CD4-positive, alpha-beta T cell treated with Interleukin-2 at 100 ng/mL for 4 hours (primary cell): ENCODE measurements around the gene CRISP1.
"Not testable (repeated sequence)": the region's sequence is repeated elsewhere in the genome, so short reads cannot be mapped to it uniquely, and the experiment has no call there.

Experiments used
- DNase-seq: peaks from one replicate; pipeline ENCODE4 v3.0.0-alpha.2; 2020; ENCODE audit warnings: low spot score

Gene CRISP1

DNA sequence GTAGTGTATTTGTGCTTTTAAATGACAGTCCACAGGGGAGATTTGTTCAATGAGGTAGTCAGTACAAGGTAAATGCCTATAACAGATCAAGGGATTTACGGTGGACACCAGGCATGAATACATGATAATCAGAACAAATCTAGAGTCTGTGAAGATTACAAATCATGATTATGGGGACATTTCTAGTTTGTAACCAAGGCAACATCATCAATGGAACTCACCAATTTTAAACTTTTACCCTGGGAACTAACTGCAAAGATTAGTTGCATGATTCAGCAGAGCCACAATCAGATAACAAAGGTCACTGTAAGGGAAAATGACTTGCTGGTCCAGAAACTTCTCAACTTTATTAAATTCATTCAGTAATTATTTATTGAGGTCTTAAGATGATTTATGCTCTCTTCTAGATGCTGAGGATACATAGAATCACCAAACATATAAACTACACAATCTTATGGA, at the start of gene CRISP1:
TSS of gene CRISP1 (minus strand) at position 51 of the 459 bp plus-strand sequence. CDS start 9,135 bp downstream, outside the sequence.
- no peak for DNase-seq

DNA sequence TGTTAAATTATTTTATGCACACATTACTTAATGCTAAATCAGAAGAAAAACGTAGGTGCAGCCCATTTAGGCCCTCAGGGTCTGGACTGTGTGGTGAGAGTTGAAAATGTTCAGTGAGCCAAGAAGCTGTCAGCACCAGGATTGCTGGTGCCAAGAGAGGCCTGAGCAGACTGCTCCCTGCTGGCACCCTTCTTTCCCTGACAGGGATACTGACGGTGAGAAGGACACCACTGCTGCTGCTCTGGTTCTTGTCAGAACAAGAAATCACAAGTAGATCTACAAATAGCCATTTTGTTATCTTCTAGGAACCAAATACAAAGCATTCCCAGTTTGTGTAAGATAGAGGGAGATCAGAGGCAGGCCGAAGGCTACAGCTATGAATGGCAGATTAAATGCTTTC, 48.7 kb upstream of the CRISP1 start:
- DNase-seq: no peak

DNA sequence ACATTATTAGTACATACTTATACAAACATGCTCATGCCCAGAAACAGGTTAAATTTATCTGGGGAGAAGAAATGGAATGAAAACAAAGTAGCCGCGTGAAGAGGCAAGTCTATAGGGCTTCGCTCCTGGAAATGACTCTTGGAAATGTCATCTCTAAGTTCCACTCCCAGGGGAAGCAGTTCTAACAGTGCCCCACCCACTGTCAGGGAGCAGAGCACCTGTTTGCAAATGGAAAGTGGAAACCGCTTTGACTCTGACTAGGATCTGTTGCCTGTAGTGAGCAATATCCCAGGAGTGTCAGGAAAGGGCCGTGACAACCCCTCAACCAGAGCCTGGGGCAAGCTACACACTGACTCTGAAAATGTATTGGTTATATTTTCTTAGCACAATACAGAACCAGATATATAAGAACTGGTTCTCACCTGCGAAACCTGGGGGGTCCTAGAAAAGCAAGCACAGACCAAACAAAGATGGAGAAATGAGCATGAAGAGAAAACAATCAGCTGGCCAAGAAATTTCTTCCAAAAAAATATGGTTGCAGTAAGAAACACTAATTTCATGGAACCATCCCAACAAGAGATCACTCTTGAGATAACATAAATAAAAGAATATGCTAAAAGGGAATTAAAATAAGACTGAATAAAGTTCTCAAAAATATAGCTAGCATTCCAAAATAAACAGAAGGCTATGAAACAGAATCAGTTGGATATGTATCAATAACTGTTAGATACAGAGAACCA, 47.5 kb upstream of the CRISP1 start:
- no peak for DNase-seq

GRCh38 chr6:49912196-49912595, 45.9 kb upstream of the CRISP1 start:
- no peak for DNase-seq

DNA sequence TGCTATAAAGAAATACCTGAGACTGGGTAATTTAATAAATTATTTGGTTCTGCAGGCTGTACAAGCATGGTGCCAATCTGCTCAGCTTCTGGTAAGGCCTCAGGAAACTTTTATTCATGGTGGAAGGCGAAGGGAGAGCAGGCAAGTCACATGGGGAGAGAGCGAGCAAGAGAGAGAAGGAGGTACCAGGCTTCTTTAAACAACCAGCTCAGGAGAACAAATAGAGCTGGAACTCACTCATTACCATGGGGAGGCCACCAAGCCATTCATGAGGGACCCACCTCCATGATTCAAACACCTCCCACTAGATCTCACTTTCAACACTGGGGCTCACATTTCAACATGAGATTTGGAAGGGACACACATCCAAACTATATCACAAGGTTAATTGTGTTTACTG, 44.9 kb upstream of the CRISP1 start:
- no peak for DNase-seq

DNA sequence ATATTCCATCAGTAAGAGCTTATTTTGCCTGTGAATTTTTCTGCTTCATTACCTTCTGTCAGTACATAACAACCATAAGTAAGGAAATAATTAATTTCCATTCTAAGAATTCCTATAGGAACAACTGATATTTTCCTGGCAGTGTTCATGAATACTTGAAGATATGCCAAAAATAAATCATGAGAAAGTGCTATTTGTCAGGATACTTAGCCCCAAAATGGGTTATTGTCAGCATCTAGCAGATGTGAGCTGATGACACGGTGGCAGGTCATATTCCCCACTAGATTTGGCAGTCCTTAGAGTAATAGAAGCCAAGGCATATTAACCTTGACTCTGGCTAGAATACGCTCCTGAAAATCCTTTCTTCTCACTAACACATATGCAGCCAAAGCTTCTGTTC, 43.2 kb upstream of the CRISP1 start:
- DNase-seq: no peak

DNA sequence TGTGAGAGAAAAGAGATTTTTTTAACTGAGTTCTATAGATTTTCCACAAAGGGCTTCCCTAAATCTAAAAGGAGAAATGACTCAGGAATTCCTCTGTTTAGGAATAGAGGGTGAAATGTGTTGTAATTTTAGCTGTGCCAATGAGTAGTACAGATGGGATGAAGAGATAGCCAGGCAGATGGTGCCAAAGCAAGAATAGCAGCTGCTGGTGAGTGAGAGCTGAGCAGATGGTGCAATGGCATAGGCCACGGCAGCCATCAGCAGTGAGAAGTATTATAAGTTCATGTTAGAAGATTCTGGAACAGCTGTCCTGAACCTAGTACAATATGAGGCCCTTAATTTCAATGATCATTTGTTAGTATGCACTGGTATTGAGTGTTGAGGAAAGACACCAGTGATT, 40.2 kb upstream of the CRISP1 start:
- no peak for DNase-seq

DNA sequence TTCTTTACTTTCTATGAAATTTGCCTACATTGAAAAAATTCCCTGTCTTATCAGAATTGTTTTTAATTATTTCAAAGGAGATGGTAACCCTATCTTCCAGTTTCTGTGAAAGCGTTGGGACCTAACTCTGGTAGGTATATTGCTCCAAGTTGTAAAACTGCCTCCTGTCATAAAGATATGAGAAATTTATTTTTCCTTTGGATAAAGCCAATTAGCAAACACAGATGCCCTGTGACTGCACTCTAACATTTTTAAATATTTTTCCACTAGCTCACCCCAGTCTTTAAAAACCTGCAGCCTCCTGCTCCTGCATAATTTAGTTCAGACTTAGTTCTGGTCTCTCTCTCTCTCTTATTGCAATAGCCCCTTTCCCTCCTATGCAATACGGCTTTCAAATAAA, 39.0 kb upstream of the CRISP1 start:
- no peak for DNase-seq

DNA sequence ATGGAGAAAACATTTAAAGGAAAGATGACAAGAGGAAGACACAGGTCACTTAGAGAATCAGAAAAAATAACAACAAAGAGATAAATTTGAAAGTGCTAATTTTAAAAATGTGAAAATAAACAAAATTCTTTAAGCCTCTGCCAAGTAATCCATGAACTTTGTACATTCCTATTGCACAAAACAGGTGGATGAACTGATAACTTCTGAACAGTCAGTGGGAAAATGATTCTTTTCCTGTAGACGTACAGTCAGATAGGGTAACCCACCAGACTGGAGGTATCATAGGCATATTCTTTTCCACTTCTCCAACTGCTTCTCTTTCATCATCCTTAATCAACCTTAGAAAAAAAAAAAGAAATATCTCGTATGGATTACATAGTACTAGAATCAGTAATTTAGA, 36.5 kb upstream of the CRISP1 start:
- no peak for DNase-seq

- no peak for DNase-seq
Measured at GRCh38 chr6:49898904-49899566, 32.7 kb upstream of the CRISP1 start.

- not testable (repeated sequence) for DNase-seq
Measured at GRCh38 chr6:49895553-49895952, 29.2 kb upstream of the CRISP1 start.

DNA sequence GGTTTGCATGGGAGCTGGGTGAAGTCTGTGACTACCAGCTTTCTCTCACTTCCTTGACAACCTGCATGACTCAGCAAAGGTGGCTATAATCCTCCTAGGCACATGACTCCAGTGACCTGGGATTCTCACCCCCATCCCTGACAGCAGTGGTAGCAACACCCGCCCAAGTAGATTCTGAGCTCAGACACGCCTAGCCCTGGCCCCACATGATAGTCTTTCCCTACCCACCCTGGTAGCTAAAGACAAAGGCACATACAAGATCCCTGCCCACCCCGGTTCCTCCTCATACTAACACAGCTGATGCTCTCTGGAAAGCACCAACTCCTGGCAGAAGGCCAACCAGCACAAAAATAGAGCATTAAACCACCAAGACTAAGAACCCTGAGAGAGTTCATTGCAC, 25.9 kb upstream of the CRISP1 start:
- no peak for DNase-seq

DNA sequence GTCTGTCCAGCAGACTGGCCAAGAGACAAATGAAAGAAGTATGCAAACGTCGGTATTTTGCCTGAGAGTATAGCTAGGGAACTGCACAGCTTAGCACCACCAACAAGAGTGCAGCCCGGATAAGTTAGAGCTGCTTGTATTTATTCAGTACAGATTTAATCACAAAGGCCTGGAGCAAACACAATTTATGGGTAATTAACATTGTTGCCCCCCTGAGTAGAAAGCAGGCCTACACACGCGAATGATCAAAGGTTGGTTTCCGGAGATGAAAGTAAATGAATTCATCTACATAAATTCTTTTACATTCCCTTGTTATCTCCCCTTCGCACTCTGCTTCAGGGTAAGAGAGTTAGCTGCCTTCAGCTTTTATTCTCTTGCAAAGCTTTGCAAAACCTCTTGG, 24.7 kb upstream of the CRISP1 start:
- DNase-seq: no peak

DNA sequence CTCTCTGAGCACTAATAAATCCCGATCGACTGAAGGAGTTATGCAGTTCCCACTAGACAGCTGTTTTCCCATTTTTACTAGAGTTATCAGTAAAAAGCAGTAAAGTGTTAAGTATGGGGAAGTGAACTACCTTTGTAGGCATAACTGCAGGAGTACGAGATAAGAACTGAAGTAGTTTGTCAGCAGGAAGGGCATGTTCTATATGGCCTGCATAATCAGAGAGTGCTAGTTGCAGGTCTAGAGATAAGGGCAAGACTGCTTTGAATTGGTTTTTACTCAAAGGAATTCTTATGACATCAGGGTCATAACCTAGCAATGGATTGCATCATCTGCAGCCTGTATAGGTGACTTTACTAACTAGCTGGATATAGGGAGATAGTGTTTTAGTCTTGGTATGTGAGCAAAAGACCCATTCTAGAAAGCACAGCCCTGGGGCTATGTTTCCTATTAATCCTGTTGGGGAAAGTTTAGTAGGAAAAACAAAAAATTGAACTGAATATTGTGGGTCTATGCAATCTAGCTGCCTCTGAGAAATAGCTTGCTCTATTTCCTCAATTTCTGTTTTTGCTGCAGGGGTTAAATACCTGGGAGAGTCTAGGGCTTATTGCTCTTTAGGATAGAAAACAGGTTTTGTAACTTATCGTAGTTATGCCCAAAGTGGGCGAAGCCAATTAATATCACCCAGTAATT, 22.6 kb upstream of the CRISP1 start:
- DNase-seq: no peak

DNA sequence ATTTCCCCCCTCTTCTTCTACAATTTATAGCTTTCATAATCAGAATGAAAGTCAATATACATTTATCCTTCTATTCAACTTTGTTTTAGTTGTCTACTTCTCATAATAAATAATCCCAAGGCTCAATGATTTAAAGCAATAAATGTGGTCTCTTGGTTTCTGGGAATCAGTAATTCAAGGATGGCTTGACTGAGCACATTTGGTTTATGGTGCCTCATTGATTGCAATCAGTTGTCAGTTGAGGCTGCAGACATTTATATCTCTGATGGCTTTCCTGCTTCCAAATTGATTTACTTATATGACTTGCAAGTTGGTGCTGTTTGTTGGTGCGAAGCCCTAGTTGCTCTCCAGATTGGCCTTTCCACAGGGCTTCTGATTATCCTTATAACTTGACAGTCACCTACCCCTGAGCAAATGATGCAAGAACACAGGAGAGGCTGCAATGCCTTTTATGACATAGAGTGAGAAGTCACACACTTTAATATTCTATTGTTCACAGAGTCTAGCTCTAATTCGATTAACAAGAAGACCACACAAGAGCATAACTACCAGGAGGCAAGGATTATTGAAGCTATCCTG, 2.7 kb upstream of the CRISP1 start:
- DNase-seq: no peak

GRCh38 chr6:49856282-49856681, 10.1 kb downstream of the CRISP1 start:
- no peak for DNase-seq

DNA sequence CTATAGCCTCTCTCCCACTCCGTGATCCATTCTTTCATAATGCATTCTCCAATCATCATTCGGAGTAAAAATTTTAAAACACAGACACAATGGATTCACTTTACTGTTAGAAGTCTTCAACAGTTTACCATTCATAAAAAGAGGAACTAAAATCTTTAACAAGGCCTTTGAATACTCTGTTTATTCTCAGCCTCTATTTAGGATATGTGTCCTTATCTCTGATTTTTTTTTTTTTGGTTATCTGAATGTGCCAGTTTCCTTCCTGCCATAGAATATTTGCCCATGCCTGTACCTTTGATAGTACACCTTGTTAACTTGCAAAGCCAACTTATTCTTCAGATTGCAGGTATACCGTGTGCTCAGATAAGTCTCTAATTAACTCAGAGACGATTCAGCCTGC, 11.1 kb downstream of the CRISP1 start:
- no peak for DNase-seq

DNA sequence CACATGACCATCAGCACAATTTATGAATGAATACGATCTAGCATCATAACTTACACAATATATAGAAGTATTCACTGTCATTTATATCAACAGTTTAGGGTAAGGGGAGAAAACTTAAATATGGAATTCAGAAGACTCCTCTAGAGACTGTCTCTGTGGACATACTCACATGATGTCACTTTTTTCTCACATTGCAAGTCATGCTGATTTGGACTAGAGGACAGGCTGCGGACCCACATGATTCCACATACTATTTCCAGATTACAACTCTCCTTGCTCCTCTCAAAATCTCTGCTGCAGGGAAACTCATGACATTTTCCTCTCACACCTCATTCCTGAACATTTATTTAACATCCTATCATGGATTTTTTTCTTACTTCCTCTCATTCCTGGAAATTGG, 13.4 kb downstream of the CRISP1 start:
- DNase-seq: no peak

DNA sequence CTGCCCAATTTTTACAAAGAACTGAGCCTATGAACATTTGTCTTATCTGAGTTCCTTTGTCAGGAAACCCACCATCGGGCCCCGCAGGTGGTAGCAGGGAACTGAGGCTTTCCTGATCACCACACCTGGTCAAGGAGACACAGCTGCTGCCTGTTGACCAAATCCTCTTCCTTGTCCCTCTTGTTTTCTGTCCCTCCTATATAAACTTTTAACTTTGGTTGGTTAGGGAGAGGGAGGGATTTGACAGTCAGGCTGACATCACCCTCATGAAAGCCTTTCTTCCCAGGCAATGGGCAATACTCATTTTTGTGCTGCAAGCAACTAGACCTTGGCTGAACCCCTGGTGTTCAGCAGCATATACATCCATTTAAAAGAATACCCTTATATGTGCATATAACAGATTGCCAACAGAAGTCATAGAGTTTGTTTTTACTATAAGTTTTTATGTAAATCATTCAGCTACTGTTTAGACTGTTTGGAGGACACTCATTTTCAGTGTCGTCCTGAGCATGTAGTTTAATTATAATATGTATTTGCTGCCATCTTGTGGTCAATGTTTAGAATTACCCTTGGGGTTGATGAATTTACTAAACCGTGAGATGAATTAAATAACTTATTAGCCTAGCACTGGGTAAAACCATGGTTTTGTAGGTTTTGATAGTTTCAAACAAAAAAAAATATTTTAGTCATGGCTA, 17.0 kb downstream of the CRISP1 start:
- DNase-seq: peak; percentile 30

- no peak for DNase-seq
Measured at GRCh38 chr6:49847673-49848072, 18.7 kb downstream of the CRISP1 start.

DNA sequence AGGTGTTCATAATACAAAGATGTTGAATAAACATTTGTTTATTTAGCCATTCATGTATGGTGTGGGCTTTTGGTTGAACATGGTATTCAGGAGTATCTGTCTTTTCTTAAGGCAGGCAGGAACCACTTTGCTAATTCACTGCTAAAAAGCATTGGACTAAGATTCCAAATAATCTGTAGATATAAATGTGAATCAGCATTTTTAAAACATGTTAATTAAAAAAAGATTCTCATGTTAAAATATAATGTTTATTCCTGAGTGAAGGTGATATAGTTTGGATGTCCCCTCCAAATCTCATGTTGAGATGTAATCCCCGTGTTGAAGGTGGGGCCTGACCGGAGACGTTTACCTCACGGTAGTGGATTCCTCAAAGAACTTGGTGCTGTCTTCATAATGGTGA, 19.3 kb downstream of the CRISP1 start:
- no peak for DNase-seq

GRCh38 chr6:49841424-49841823, 24.9 kb downstream of the CRISP1 start:
- no peak for DNase-seq
